Mesenchymal stem cell (in vitro differentiated cells and primary cell): ENCODE data around the gene C16orf74.
A peak's percentile ranks its signal among the peaks of the same experiment; 100 is the strongest.

ENCODE experiments used
- DNase-seq: peaks from one replicate; pipeline ENCODE4 v3.0.0-alpha.2; 2013
- H2AFZ ChIP-seq: one replicate; pipeline ENCODE4 v1.6.1; 2013; ENCODE audit warnings: low read depth, mild to moderate bottlenecking, control low read depth, inconsistent platforms, low read length, moderate library complexity
- H2AK5ac ChIP-seq: 2 replicates; pipeline ENCODE4 v1.6.1; 2013; ENCODE audit warnings: low read length, moderate library complexity, mild to moderate bottlenecking, inconsistent platforms; ENCODE audit not compliant: severe bottlenecking
- H2BK120ac ChIP-seq: one replicate; pipeline ENCODE4 v1.6.1; 2013; ENCODE audit warnings: low read depth, mild to moderate bottlenecking, inconsistent platforms, low read length, moderate library complexity
- H2BK12ac ChIP-seq, 2 experiments: one replicate each; pipeline ENCODE4 v1.6.1; 2013; ENCODE audit warnings: inconsistent platforms in 2 of 2, low read length in 2 of 2, mild to moderate bottlenecking in 2 of 2, moderate library complexity in 2 of 2, control low read depth in 1 of 2
- H2BK15ac ChIP-seq: one replicate; pipeline ENCODE4 v1.6.1; 2013; ENCODE audit warnings: mild to moderate bottlenecking, low read depth, inconsistent platforms; ENCODE audit not compliant: poor library complexity, severe bottlenecking
- H2BK5ac ChIP-seq: 2 replicates; pipeline ENCODE4 v1.6.1; 2013; ENCODE audit warnings: low read depth, mild to moderate bottlenecking, low read length, control low read depth, inconsistent platforms; ENCODE audit not compliant: poor library complexity, severe bottlenecking
- H3K14ac ChIP-seq, 2 experiments: one replicate each; pipeline ENCODE4 v1.6.1; 2013; ENCODE audit warnings: inconsistent platforms in 2 of 2, low read length in 2 of 2, control low read depth in 1 of 2, mild to moderate bottlenecking in 1 of 2, moderate library complexity in 1 of 2
- H3K18ac ChIP-seq, 2 experiments: one replicate each; pipeline ENCODE4 v1.6.1; 2013; ENCODE audit warnings: inconsistent platforms in 2 of 2, low read length in 2 of 2, control low read depth in 1 of 2, low read depth in 1 of 2, mild to moderate bottlenecking in 1 of 2
- H3K23ac ChIP-seq, 2 experiments: one replicate each; pipeline ENCODE4 v1.6.1; 2013; ENCODE audit warnings: inconsistent platforms in 2 of 2, low read length in 2 of 2, mild to moderate bottlenecking in 2 of 2, moderate library complexity in 2 of 2, control low read depth in 1 of 2
- H3K27ac ChIP-seq: 2 replicates; pipeline ENCODE4 v1.5.1; 2013; ENCODE audit warnings: mild to moderate bottlenecking, moderate library complexity, low read length, control low read depth, inconsistent platforms; ENCODE audit not compliant: poor library complexity, severe bottlenecking
- H3K27me3 ChIP-seq, 2 experiments: 2 replicates each; pipeline versions ENCODE4 v1.6.1 to v1.7.0; 2013; ENCODE audit warnings: low read length in 2 of 2, mild to moderate bottlenecking in 2 of 2, moderate library complexity in 2 of 2, control low read depth in 1 of 2, inconsistent platforms in 1 of 2; ENCODE audit not compliant: control insufficient read depth in 1 of 2, insufficient read depth in 1 of 2
- H3K36me3 ChIP-seq, 2 experiments: 2 replicates each; pipeline versions ENCODE4 v1.6.1 to v1.7.0; 2013; ENCODE audit warnings: low read length in 2 of 2, control low read depth in 1 of 2, inconsistent platforms in 1 of 2, low read depth in 1 of 2, mild to moderate bottlenecking in 1 of 2; ENCODE audit not compliant: insufficient read depth in 2 of 2, control insufficient read depth in 1 of 2
- H3K4ac ChIP-seq, 2 experiments: one replicate each; pipeline ENCODE4 v1.6.1; 2013; ENCODE audit warnings: inconsistent platforms in 2 of 2, low read length in 2 of 2, mild to moderate bottlenecking in 2 of 2, moderate library complexity in 2 of 2, control low read depth in 1 of 2, low read depth in 1 of 2
- H3K4me1 ChIP-seq: 2 replicates; pipeline ENCODE4 v1.6.1; 2013; ENCODE audit warnings: low read depth, low read length, control low read depth; ENCODE audit not compliant: control insufficient read depth, insufficient read depth
- H3K4me2 ChIP-seq: 2 replicates; pipeline ENCODE4 v1.6.1; 2013; ENCODE audit warnings: low read length, mild to moderate bottlenecking, inconsistent platforms; ENCODE audit not compliant: poor library complexity, severe bottlenecking
- H3K4me3 ChIP-seq, 2 experiments: 2 replicates each; pipeline versions ENCODE4 v1.5.1 to v1.7.0; 2013; ENCODE audit warnings: low read length in 2 of 2, mild to moderate bottlenecking in 2 of 2, control low read depth in 1 of 2, low read depth in 1 of 2; ENCODE audit not compliant: insufficient read depth in 1 of 2
- H3K79me1 ChIP-seq: replicated peaks from 2 replicates; pipeline ENCODE4 v1.6.1; 2013; ENCODE audit warnings: mild to moderate bottlenecking, control low read depth, low read length, inconsistent platforms; ENCODE audit not compliant: poor library complexity, severe bottlenecking
- H3K9ac ChIP-seq: 2 replicates; pipeline ENCODE4 v1.7.0; 2013; ENCODE audit warnings: mild to moderate bottlenecking, low read length, moderate library complexity
- H3K9me3 ChIP-seq: 2 replicates; pipeline ENCODE4 v1.7.0; 2013; ENCODE audit warnings: mild to moderate bottlenecking, low read length; ENCODE audit not compliant: control insufficient read depth
- H4K8ac ChIP-seq: one replicate; pipeline ENCODE4 v1.6.1; 2013; ENCODE audit warnings: inconsistent platforms, mild to moderate bottlenecking, low read length, moderate library complexity
- H4K91ac ChIP-seq: one replicate; pipeline ENCODE4 v1.6.1; 2013; ENCODE audit warnings: mild to moderate bottlenecking, low read length, inconsistent platforms
- WGBS: methylation state at CpG from one replicate; pipeline ENCODE4 v1.1.7; 2013; ENCODE audit warnings: mixed read lengths; 5-methylcytosine and 5-hydroxymethylcytosine counted together

The C16orf74 gene

GRCh38 chr16:85662482-85662812 is 88.4 kb downstream of the C16orf74 start:
- H3K9ac ChIP-seq, result no peak overlapping the region
- H3K27me3 ChIP-seq, result no peaks in the 10 kb centered on the region
- no peak overlapping the region for H3K4ac ChIP-seq
- H4K91ac ChIP-seq, result peak overlapping the region; percentile 25
- 82% methylated on average over 3 of the region's 3 CpGs for WGBS
- no peak overlapping the region for H2BK120ac ChIP-seq
- no peak overlapping the region for H2BK15ac ChIP-seq
- no peak for DNase-seq
- no peaks in the 10 kb centered on the region for H3K9me3 ChIP-seq
- no peak overlapping the region for H2AFZ ChIP-seq
- H3K23ac ChIP-seq, result no peak overlapping the region
- no peak overlapping the region for H3K4me2 ChIP-seq
- H3K36me3 ChIP-seq, result peaks cover 87 to 89% of the 10 kb centered on the region in 2 experiments
- no peak overlapping the region for H3K18ac ChIP-seq
- no peak overlapping the region for H3K14ac ChIP-seq
- peaks cover 7% of the 10 kb centered on the region for H3K79me1 ChIP-seq
- H4K8ac ChIP-seq, result no peak overlapping the region
- no peak overlapping the region for H2BK5ac ChIP-seq
- no peak overlapping the region for H3K27ac ChIP-seq
- no peak overlapping the region for H2BK12ac ChIP-seq
- no peak overlapping the region for H2AK5ac ChIP-seq
- no peaks in the 10 kb centered on the region for H3K4me1 ChIP-seq
- H3K4me3 ChIP-seq, result no peak overlapping the region

DNA sequence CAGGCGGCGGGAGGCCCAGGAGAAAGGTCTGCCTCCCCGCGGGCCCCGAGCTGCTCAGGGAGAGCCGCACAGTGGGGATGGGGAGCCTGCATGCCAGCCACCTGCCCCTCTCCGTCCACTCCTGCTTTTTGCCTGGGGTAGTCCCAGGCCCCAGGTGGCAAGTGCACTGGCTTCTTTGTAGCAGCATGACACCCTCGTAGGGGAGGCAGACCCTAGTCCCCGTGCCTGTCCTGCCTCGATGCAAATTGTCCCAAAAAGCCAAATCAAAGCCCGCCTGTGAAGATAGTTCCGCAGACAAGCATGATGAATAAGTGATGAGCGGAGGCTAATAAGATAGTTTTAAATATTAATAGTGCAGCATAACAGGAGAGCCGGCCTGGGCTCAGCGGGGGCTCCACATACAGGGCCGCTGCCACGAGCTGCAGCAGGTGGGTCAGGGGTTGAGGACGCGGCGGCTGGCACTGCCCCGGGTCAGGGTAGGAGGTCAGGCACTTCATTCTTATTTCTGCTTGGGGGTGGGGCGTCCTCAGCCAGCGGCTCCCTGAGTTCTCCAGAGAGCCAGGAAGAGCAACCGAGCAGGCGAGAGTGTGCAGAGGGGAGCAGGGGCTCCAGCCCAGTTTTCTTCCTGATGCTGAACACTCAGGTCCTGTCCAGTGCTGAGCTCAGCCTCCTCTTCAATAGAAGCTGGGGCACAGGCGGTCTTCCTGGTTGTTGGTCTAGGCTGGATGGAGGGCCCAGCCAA is 89.0 kb downstream of the C16orf74 start:
- no peak overlapping the region for H3K4me2 ChIP-seq
- no peak overlapping the region for H2BK12ac ChIP-seq
- H3K27me3 ChIP-seq, result no peaks in the 10 kb centered on the region

DNA sequence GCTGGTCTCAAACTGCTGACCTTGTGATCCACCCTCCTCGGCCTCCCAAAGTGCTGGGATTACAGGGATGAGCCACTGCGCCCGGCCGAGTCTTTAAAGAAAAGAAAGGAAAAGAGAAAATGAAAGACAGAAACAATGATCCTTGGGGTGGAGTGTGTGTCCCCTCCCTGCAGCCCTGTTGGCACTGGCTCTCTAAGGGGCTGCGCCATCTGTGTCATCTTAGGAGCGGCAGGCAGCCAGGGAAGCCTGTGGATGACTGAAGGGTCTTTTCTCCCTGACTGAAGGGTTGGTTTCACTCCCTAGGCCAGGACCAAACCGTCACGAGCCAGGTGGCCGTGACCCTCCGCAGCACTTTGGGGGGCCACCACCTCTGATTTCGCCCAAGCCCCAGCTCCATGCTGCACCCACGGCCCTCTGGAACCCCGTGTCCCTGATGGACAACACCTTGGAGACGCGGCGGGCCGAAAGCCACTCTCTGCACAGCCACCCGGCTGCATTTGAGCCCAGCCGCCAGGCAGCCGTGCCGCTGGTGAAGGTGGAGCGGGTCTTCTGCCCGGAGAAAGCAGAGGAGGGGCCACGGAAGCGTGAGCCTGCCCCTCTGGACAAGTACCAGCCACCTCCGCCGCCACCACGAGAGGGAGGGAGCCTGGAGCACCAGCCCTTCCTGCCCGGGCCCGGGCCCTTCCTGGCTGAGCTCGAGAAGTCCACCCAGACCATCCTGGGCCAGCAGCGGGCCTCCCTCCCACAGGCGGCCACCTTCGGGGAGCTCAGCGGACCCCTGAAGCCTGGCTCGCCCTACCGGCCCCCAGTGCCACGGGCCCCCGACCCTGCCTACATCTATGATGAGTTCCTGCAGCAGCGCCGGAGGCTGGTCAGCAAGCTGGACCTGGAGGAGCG is 89.8 kb downstream of the C16orf74 start:
- no peak overlapping the region for H4K8ac ChIP-seq
- H3K27me3 ChIP-seq, result no peaks in the 10 kb centered on the region
- H3K9me3 ChIP-seq, result no peaks in the 10 kb centered on the region
- H3K23ac ChIP-seq, result no peak overlapping the region
- H2AK5ac ChIP-seq, result no peak overlapping the region
- peaks cover 87 to 92% of the 10 kb centered on the region in 2 experiments for H3K36me3 ChIP-seq
- H3K79me1 ChIP-seq, result peaks cover 16% of the 10 kb centered on the region
- no peak overlapping the region for H3K18ac ChIP-seq
- no peak overlapping the region for H3K14ac ChIP-seq
- H3K27ac ChIP-seq, result no peak overlapping the region
- H3K4me2 ChIP-seq, result no peak overlapping the region
- no peak overlapping the region for H4K91ac ChIP-seq
- H2BK120ac ChIP-seq, result no peak overlapping the region
- no peak for DNase-seq
- H2BK5ac ChIP-seq, result no peak overlapping the region
- no peaks in the 10 kb centered on the region for H3K4me1 ChIP-seq
- H2BK12ac ChIP-seq, result no peak overlapping the region
- WGBS, result 98% methylated on average over 41 of the region's 42 CpGs
- H3K4me3 ChIP-seq, result no peak overlapping the region
- H2AFZ ChIP-seq, result no peak overlapping the region
- H3K4ac ChIP-seq, result no peak overlapping the region
- H3K9ac ChIP-seq, result no peak overlapping the region
- no peak overlapping the region for H2BK15ac ChIP-seq

More for the DNA sequence above, 89.0 kb downstream of the C16orf74 start:
- H3K79me1 ChIP-seq, result peaks cover 11% of the 10 kb centered on the region
- H2BK15ac ChIP-seq, result no peak overlapping the region
- H3K4ac ChIP-seq, result no peak overlapping the region
- H4K91ac ChIP-seq, result no peak overlapping the region
- 95% methylated on average over 26 of the region's 26 CpGs for WGBS
- no peak overlapping the region for H3K4me3 ChIP-seq
- no peaks in the 10 kb centered on the region for H3K4me1 ChIP-seq
- no peak overlapping the region for H2BK5ac ChIP-seq
- H3K23ac ChIP-seq, result no peak overlapping the region
- DNase-seq, result no peak
- no peak overlapping the region for H2AK5ac ChIP-seq
- no peak overlapping the region for H3K27ac ChIP-seq
- H3K14ac ChIP-seq, result no peak overlapping the region
- peaks cover 87 to 89% of the 10 kb centered on the region in 2 experiments for H3K36me3 ChIP-seq
- H3K9ac ChIP-seq, result no peak overlapping the region
- H3K18ac ChIP-seq, result no peak overlapping the region
- H2AFZ ChIP-seq, result no peak overlapping the region
- H3K9me3 ChIP-seq, result no peaks in the 10 kb centered on the region
- no peak overlapping the region for H2BK120ac ChIP-seq
- no peak overlapping the region for H4K8ac ChIP-seq

DNA sequence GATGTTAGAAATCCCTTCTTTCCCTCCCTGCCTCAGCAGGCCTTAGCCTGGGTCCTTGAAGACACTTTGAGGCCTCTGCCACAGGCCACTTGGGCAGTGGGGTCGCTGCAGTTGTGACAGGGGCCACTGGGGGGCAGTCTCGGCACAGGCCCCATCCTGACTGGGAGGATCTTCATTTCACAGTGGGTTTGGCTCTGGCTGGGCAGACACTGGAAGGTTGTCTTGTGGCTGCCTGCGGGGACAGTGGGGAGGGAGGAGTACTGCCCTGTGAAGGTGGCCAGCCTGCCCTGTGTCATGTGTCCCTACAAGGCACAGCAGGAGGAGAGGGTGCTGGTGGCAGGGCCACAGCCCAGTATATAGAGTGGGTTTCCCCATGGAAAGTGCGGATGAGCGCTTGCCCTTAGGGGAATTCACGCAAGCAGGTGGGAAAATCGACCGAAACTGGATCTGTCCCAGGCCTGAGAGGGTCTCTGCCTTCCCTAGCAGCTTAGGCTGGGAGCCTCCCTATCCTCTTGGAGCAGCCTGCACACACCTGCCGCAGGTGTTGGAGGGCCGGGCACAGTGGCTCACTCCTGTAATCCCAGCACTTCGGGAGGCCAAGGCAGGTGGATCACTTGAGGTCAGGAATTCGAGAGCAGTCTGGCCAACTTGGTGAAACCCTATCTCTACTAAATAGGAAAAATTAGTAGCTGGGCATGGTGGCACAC is 90.9 kb downstream of the C16orf74 start:
- H3K23ac ChIP-seq, result no peak overlapping the region
- no peak overlapping the region for H2BK120ac ChIP-seq
- H3K36me3 ChIP-seq, result peaks cover 86 to 92% of the 10 kb centered on the region in 2 experiments
- H3K79me1 ChIP-seq, result peaks cover 20% of the 10 kb centered on the region
- H3K14ac ChIP-seq, result no peak overlapping the region
- 73% methylated on average over 11 of the region's 12 CpGs for WGBS
- no peaks in the 10 kb centered on the region for H3K4me1 ChIP-seq
- no peak overlapping the region for H2AFZ ChIP-seq
- peak; percentile 67 for DNase-seq
- H4K8ac ChIP-seq, result no peak overlapping the region
- no peak overlapping the region for H3K4ac ChIP-seq
- H3K9ac ChIP-seq, result no peak overlapping the region
- no peak overlapping the region for H2BK12ac ChIP-seq
- no peak overlapping the region for H2BK15ac ChIP-seq
- H3K4me3 ChIP-seq, result no peak overlapping the region
- H3K27me3 ChIP-seq, result no peaks in the 10 kb centered on the region
- H2BK5ac ChIP-seq, result no peak overlapping the region
- H2AK5ac ChIP-seq, result no peak overlapping the region
- H3K4me2 ChIP-seq, result no peak overlapping the region
- H3K18ac ChIP-seq, result peak overlapping the region in 1 of 2 experiments; percentile 28
- no peaks in the 10 kb centered on the region for H3K9me3 ChIP-seq
- H4K91ac ChIP-seq, result no peak overlapping the region
- H3K27ac ChIP-seq, result no peak overlapping the region
